ENCODE data around the gene PCDHA1. TPM values are rescaled to one million over a fixed set of nuclear protein-coding genes. Genes with fewer than 3 reads are reported as not detected.
A peak's percentile ranks its signal among the peaks of the same experiment; 100 is the strongest.

Gene PCDHA1
- total and polyA plus RNA-seq, 2 experiments from 2014 or later, result 0.29 TPM; not detected in 1

GRCh38 chr5:140973550-140973949 lies 187.6 kb downstream of the PCDHA1 start:
- H3K4me3 ChIP-seq, result no peak overlapping the region
- no peak overlapping the region for H3K27ac ChIP-seq
- H3K4me1 ChIP-seq (ENCODE audit: low read depth), result peaks cover 27% of the 10 kb centered on the region
- H3K27me3 ChIP-seq, result peaks cover 2% of the 10 kb centered on the region
- no peak for DNase-seq (ENCODE audit: low read depth in 1 of 2, low spot score in 1 of 2)
- TF ChIP-seq, protein P1, sequence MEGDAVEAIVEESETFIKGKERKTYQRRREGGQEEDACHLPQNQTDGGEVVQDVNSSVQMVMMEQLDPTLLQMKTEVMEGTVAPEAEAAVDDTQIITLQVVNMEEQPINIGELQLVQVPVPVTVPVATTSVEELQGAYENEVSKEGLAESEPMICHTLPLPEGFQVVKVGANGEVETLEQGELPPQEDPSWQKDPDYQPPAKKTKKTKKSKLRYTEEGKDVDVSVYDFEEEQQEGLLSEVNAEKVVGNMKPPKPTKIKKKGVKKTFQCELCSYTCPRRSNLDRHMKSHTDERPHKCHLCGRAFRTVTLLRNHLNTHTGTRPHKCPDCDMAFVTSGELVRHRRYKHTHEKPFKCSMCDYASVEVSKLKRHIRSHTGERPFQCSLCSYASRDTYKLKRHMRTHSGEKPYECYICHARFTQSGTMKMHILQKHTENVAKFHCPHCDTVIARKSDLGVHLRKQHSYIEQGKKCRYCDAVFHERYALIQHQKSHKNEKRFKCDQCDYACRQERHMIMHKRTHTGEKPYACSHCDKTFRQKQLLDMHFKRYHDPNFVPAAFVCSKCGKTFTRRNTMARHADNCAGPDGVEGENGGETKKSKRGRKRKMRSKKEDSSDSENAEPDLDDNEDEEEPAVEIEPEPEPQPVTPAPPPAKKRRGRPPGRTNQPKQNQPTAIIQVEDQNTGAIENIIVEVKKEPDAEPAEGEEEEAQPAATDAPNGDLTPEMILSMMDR (IDR thresholded peaks at IDR 0.05; ENCODE audit: low read depth, low read length), result no peak
- H3K9me3 ChIP-seq (ENCODE audit: low read depth), result no peaks in the 10 kb centered on the region
- H3K36me3 ChIP-seq, result no peaks in the 10 kb centered on the region

- Histone ChIP-seq H3K36me3 (no peaks in the 10 kb centered on the region), H3K27me3 (no peaks in the 10 kb centered on the region), H3K9me3 (ENCODE audit: low read depth) (no peaks in the 10 kb centered on the region), H3K27ac (no peak overlapping the region), H3K4me1 (ENCODE audit: low read depth) (peaks cover 12% of the 10 kb centered on the region), H3K4me3 (no peak overlapping the region)
- peak in 1 of 2 donors; percentile 36 for DNase-seq (ENCODE audit: low read depth in 1 of 2, low spot score in 1 of 2)
- TF ChIP-seq, protein P1 (IDR thresholded peaks at IDR 0.05; ENCODE audit: low read depth, low read length), result no peak
Observed at GRCh38 chr5:140977003-140977402, 191.1 kb downstream of the PCDHA1 start.

- no peak overlapping the region for H3K4me3 ChIP-seq
- H3K27ac ChIP-seq, result no peak overlapping the region
- no peaks in the 10 kb centered on the region for H3K9me3 ChIP-seq (ENCODE audit: low read depth)
- H3K36me3 ChIP-seq, result no peaks in the 10 kb centered on the region
- H3K4me1 ChIP-seq (ENCODE audit: low read depth), result peaks cover 12% of the 10 kb centered on the region
- peak in 1 of 2 donors; percentile 43 for DNase-seq (ENCODE audit: low read depth in 1 of 2, low spot score in 1 of 2)
- no peaks in the 10 kb centered on the region for H3K27me3 ChIP-seq
- TF ChIP-seq, protein P1 (IDR thresholded peaks at IDR 0.05; ENCODE audit: low read depth, low read length), result no peak
Observed at GRCh38 chr5:140978260-140978659, 192.3 kb downstream of the PCDHA1 start.

- no peak overlapping the region for H3K4me3 ChIP-seq
- peaks cover 12% of the 10 kb centered on the region for H3K4me1 ChIP-seq (ENCODE audit: low read depth)
- peaks cover 3% of the 10 kb centered on the region for H3K36me3 ChIP-seq
- H3K27me3 ChIP-seq, result no peaks in the 10 kb centered on the region
- H3K9me3 ChIP-seq (ENCODE audit: low read depth), result no peaks in the 10 kb centered on the region
- DNase-seq (ENCODE audit: low read depth in 1 of 2, low spot score in 1 of 2), result no peak
- TF ChIP-seq, protein P1 (IDR thresholded peaks at IDR 0.05; ENCODE audit: low read depth, low read length), result no peak
- no peak overlapping the region for H3K27ac ChIP-seq
Observed at GRCh38 chr5:140978983-140979382, 193.0 kb downstream of the PCDHA1 start.

GRCh38 chr5:140982083-140982716 lies 196.3 kb downstream of the PCDHA1 start:
- TF ChIP-seq, protein P1 (IDR thresholded peaks at IDR 0.05; ENCODE audit: low read depth, low read length), result no peak
- Histone ChIP-seq H3K27ac (no peak overlapping the region), H3K9me3 (ENCODE audit: low read depth) (no peaks in the 10 kb centered on the region), H3K36me3 (peaks cover 3% of the 10 kb centered on the region), H3K4me3 (no peak overlapping the region), H3K27me3 (no peaks in the 10 kb centered on the region), H3K4me1 (ENCODE audit: low read depth) (peaks cover 21% of the 10 kb centered on the region)
- DNase-seq (ENCODE audit: low read depth in 1 of 2, low spot score in 1 of 2), result no peak
